Neural progenitor cell (in vitro differentiated cells): ENCODE data around the gene SH3GLB1. TPM values are rescaled to one million over a fixed set of nuclear protein-coding genes. Genes with fewer than 3 reads are reported as not detected.

Source experiments
- DNase-seq: peaks from one replicate; pipeline ENCODE4 v3.0.0-alpha.2; 2016; ENCODE audit warnings: low spot score
- H2AFZ ChIP-seq: fragments of 200-600 bp; sonication (generic); replicated peaks from 2 replicates; pipeline ENCODE4 v1.6.1; 2016; ENCODE audit warnings: antibody characterized with exemption
- H3F3A ChIP-seq: fragments of 200-600 bp; sonication (generic); 2 replicates; pipeline ENCODE4 v1.6.1; 2016; ENCODE audit warnings: antibody characterized with exemption, low read depth
- H3K27ac ChIP-seq: fragments of 200-600 bp; sonication (generic); 2 replicates; pipeline ENCODE4 v1.5.1; 2016; ENCODE audit warnings: mild to moderate bottlenecking
- H3K27me3 ChIP-seq: fragments of 200-600 bp; sonication (generic); 2 replicates; pipeline ENCODE4 v1.6.1; 2016; ENCODE audit warnings: mild to moderate bottlenecking, moderate library complexity
- H3K36me3 ChIP-seq: fragments of 200-600 bp; sonication (generic); 2 replicates; pipeline ENCODE4 v1.5.1; 2016
- H3K4me1 ChIP-seq: fragments of 200-600 bp; sonication (generic); 2 replicates; pipeline ENCODE4 v1.6.1; 2016; ENCODE audit warnings: mixed run types
- H3K4me2 ChIP-seq: fragments of 200-600 bp; sonication (generic); 2 replicates; pipeline ENCODE4 v1.6.1; 2016
- H3K4me3 ChIP-seq: fragments of 200-600 bp; sonication (generic); 2 replicates; pipeline ENCODE4 v1.5.1; 2016
- H3K79me2 ChIP-seq: fragments of 200-600 bp; sonication (generic); 2 replicates; pipeline ENCODE4 v1.6.1; 2016; ENCODE audit warnings: low read depth
- H3K9ac ChIP-seq: fragments of 200-600 bp; sonication (generic); 2 replicates; pipeline ENCODE4 v1.6.1; 2016
- H3K9me3 ChIP-seq: fragments of 200-600 bp; sonication (generic); 2 replicates; pipeline ENCODE4 v1.5.1; 2016; ENCODE audit warnings: low read depth
- H4K20me1 ChIP-seq: fragments of 200-600 bp; sonication (generic); 2 replicates; pipeline ENCODE4 v1.6.1; 2016; ENCODE audit warnings: low read depth
- H3K27ac Mint-ChIP-seq: 3 replicates; pipeline ENCODE4 v1.8.0; 2021; ENCODE audit warnings: mixed read lengths
- H3K27me3 Mint-ChIP-seq: 2 replicates; pipeline ENCODE4 v1.8.0; 2022; ENCODE audit warnings: low read depth, mild to moderate bottlenecking, inconsistent platforms, moderate library complexity, mixed read lengths; ENCODE audit not compliant: insufficient read depth
- H3K36me3 Mint-ChIP-seq: 3 replicates; pipeline ENCODE4 v1.8.0; 2021; ENCODE audit warnings: mixed read lengths
- H3K4me1 Mint-ChIP-seq: 3 replicates; pipeline ENCODE4 v1.8.0; 2021; ENCODE audit warnings: mixed read lengths
- H3K4me3 Mint-ChIP-seq: 3 replicates; pipeline ENCODE4 v1.8.0; 2021; ENCODE audit warnings: mild to moderate bottlenecking, moderate library complexity, mixed read lengths
- H3K9me3 Mint-ChIP-seq: 3 replicates; pipeline ENCODE4 v1.8.0; 2020; ENCODE audit warnings: mixed read lengths
- CTCF ChIP-seq: fragments of 200-600 bp; sonication (generic); IDR thresholded peaks from 2 replicates; pipeline ENCODE4 v1.5.1; 2017; ENCODE audit warnings: antibody characterized with exemption, mild to moderate bottlenecking
- EZH2 ChIP-seq: fragments of 200-600 bp; sonication (generic); IDR thresholded peaks from 2 replicates; pipeline ENCODE4 v1.6.1; 2017; ENCODE audit warnings: antibody characterized with exemption, mild to moderate bottlenecking, moderate library complexity
- EZH2phosphoT487 ChIP-seq: fragments of 200-600 bp; sonication (generic); IDR thresholded peaks from 2 replicates; pipeline ENCODE4 v1.6.1; 2017; ENCODE audit warnings: antibody characterized with exemption
- total RNA-seq: library from RNA; depleted of rRNA; stranded (reverse); fragments of >200 nt; gene quantifications from 2 replicates; pipeline ENCODE4 v1.2.3, GENCODE V29; 2015; ENCODE audit warnings: low replicate concordance

The SH3GLB1 gene
- total RNA-seq, 1 donor from 2014 or later, result 28.5 TPM

GRCh38 chr1:86708920-86709319 lies 4.5 kb downstream of the SH3GLB1 start:
- Histone ChIP-seq H3K9ac (no peak overlapping the region), H3K4me3 (no peak overlapping the region), H2AFZ (no peak overlapping the region), H3F3A (peaks cover 20% of the 10 kb centered on the region), H3K27ac (no peak overlapping the region), H3K79me2 (peaks cover 87% of the 10 kb centered on the region), H3K4me1 (peaks cover 13% of the 10 kb centered on the region), H4K20me1 (peaks cover 37% of the 10 kb centered on the region), H3K4me2 (no peak overlapping the region), H3K36me3 (no peaks in the 10 kb centered on the region), H3K27me3 (no peaks in the 10 kb centered on the region), H3K9me3 (no peaks in the 10 kb centered on the region)
- Mint-ChIP-seq H3K9me3 (no peaks in the 10 kb centered on the region), H3K27ac (no peak overlapping the region), H3K36me3 (peaks cover 8% of the 10 kb centered on the region), H3K27me3 (peaks cover 3% of the 10 kb centered on the region), H3K4me3 (no peak overlapping the region), H3K4me1 (peaks cover 18% of the 10 kb centered on the region)
- TF ChIP-seq EZH2phosphoT487 (no peak), EZH2 (no peak), CTCF (no peak)
- DNase-seq, result no peak

GRCh38 chr1:86712088-86712860 lies 7.9 kb downstream of the SH3GLB1 start:
- H2AFZ ChIP-seq, result no peak overlapping the region
- no peak for DNase-seq
- Mint-ChIP-seq H3K27ac (no peak overlapping the region), H3K4me1 (peaks cover 1% of the 10 kb centered on the region), H3K4me3 (no peak overlapping the region), H3K36me3 (peaks cover 8% of the 10 kb centered on the region), H3K27me3 (no peaks in the 10 kb centered on the region), H3K9me3 (no peaks in the 10 kb centered on the region)
- TF ChIP-seq EZH2phosphoT487 (no peak), EZH2 (no peak), CTCF (no peak)
- no peak overlapping the region for H3K4me3 ChIP-seq
- H3K4me2 ChIP-seq, result no peak overlapping the region
- no peaks in the 10 kb centered on the region for H3K4me1 ChIP-seq
- H3K9me3 ChIP-seq, result no peaks in the 10 kb centered on the region
- no peaks in the 10 kb centered on the region for H3F3A ChIP-seq
- H3K36me3 ChIP-seq, result no peaks in the 10 kb centered on the region
- peaks cover 32% of the 10 kb centered on the region for H4K20me1 ChIP-seq
- H3K27me3 ChIP-seq, result no peaks in the 10 kb centered on the region
- H3K79me2 ChIP-seq, result peaks cover 85% of the 10 kb centered on the region
- H3K27ac ChIP-seq, result no peak overlapping the region
- no peak overlapping the region for H3K9ac ChIP-seq

- peaks cover 32% of the 10 kb centered on the region for H4K20me1 ChIP-seq
Observed at GRCh38 chr1:86713477-86713876, 9.1 kb downstream of the SH3GLB1 start.

More at GRCh38 chr1:86713477-86713876, 9.1 kb downstream of the SH3GLB1 start:
- TF ChIP-seq CTCF (no peak), EZH2 (no peak), EZH2phosphoT487 (no peak)
- no peaks in the 10 kb centered on the region for H3K9me3 Mint-ChIP-seq
- H3K27me3 Mint-ChIP-seq, result no peaks in the 10 kb centered on the region
- no peaks in the 10 kb centered on the region for H3K9me3 ChIP-seq
- H3K4me1 Mint-ChIP-seq, result no peaks in the 10 kb centered on the region
- H3K79me2 ChIP-seq, result peaks cover 75% of the 10 kb centered on the region
- H3K27ac ChIP-seq, result no peak overlapping the region
- no peak overlapping the region for H3K27ac Mint-ChIP-seq
- DNase-seq, result no peak
- no peak overlapping the region for H3K9ac ChIP-seq
- H3K4me3 Mint-ChIP-seq, result no peak overlapping the region
- no peaks in the 10 kb centered on the region for H3K4me1 ChIP-seq
- H3K36me3 Mint-ChIP-seq, result peaks cover 7% of the 10 kb centered on the region
- no peak overlapping the region for H3K4me3 ChIP-seq
- H2AFZ ChIP-seq, result no peak overlapping the region
- no peaks in the 10 kb centered on the region for H3K36me3 ChIP-seq
- H3K27me3 ChIP-seq, result no peaks in the 10 kb centered on the region
- H3K4me2 ChIP-seq, result no peak overlapping the region
- no peaks in the 10 kb centered on the region for H3F3A ChIP-seq
